SK-N-SH (cell line): ENCODE measurements around the gene FUCA1. TPM values are rescaled to one million over a fixed set of nuclear protein-coding genes. Genes with fewer than 3 reads are reported as not detected.

ENCODE experiments used
- CTCF ChIA-PET: fragments of 300-600, 350-600 bp; formaldehyde crosslinking; extraction: SDS; loops from one replicate; lab custom pipeline; 2021; lab: Yijun Ruan, JAX
- POLR2A ChIA-PET: fragments of 350-600 bp; sonication (Branson Sonifier 250); formaldehyde crosslinking; extraction: SDS; loops from one replicate; lab custom pipeline; 2020; ENCODE audit warnings: antibody characterized with exemption, inconsistent platforms; lab: Yijun Ruan, JAX
- DNase-seq: peaks from one replicate; pipeline ENCODE4 v3.0.0; 2012
- H2AFZ ChIP-seq: fragments of 200-600 bp; sonication (generic); 2 replicates; pipeline ENCODE4 v1.8.1; 2016; ENCODE audit warnings: antibody characterized with exemption, mild to moderate bottlenecking, low read depth
- H3F3A ChIP-seq: fragments of 200-600 bp; sonication (generic); replicated peaks from 2 replicates; pipeline ENCODE3; 2016; ENCODE audit warnings: antibody characterized with exemption, mild to moderate bottlenecking; ENCODE audit not compliant: insufficient read depth
- H3K27ac ChIP-seq, 2 experiments: fragments of 200-500 bp in 1 of 2; fragments of 200-600 bp in 1 of 2; sonication (Bioruptor generic) in 1 of 2; sonication (generic), shearing (Covaris generic) in 1 of 2; 2 replicates each; pipeline versions ENCODE4 v1.5.1 to v1.6.1; 2014 to 2016; ENCODE audit warnings: low read depth in 2 of 2, inconsistent platforms in 1 of 2, low read length in 1 of 2, mild to moderate bottlenecking in 1 of 2, mixed read lengths in 1 of 2
- H3K27me3 ChIP-seq: fragments of 200-600 bp; sonication (generic), shearing (Covaris generic); 2 replicates; pipeline ENCODE4 v1.6.1; 2016; ENCODE audit warnings: mixed run types; ENCODE audit not compliant: insufficient read depth
- H3K36me3 ChIP-seq, 2 experiments: fragments of 200-500 bp in 1 of 2; fragments of 200-600 bp in 1 of 2; sonication (Bioruptor generic) in 1 of 2; sonication (generic) in 1 of 2; replicated peaks in 1 of 2; 2 replicates each; pipeline versions ENCODE3 to v1.5.1; 2014 to 2016; ENCODE audit warnings: low read length in 1 of 2, mild to moderate bottlenecking in 1 of 2; ENCODE audit not compliant: insufficient read depth in 2 of 2, control insufficient read depth in 1 of 2
- H3K4me1 ChIP-seq, 2 experiments: fragments of 200-500 bp in 1 of 2; fragments of 200-600 bp in 1 of 2; sonication (Bioruptor generic) in 1 of 2; sonication (generic), shearing (Covaris generic) in 1 of 2; 2 replicates each; pipeline versions ENCODE4 v1.5.1 to v1.6.1; 2014 to 2016; ENCODE audit warnings: low read depth in 1 of 2, low read length in 1 of 2, mixed run types in 1 of 2; ENCODE audit not compliant: insufficient read depth in 2 of 2, control insufficient read depth in 1 of 2
- H3K4me2 ChIP-seq: fragments of 200-600 bp; sonication (generic), shearing (Covaris generic); 2 replicates; pipeline ENCODE4 v1.6.1; 2017; ENCODE audit warnings: mixed run types
- H3K4me3 ChIP-seq, 2 experiments: fragments of 200-500 bp in 1 of 2; fragments of 200-600 bp in 1 of 2; sonication (Bioruptor generic) in 1 of 2; sonication (generic), shearing (Covaris generic) in 1 of 2; 2 replicates each; pipeline versions ENCODE4 v1.5.1 to v1.8.1; 2014 to 2016; ENCODE audit warnings: low read depth in 2 of 2, inconsistent platforms in 1 of 2, low read length in 1 of 2, mild to moderate bottlenecking in 1 of 2, mixed read lengths in 1 of 2, moderate library complexity in 1 of 2
- H3K79me2 ChIP-seq: fragments of 200-600 bp; sonication (generic); 2 replicates; pipeline ENCODE4 v1.8.1; 2017; ENCODE audit warnings: mild to moderate bottlenecking; ENCODE audit not compliant: insufficient read depth
- H3K9ac ChIP-seq: fragments of 200-600 bp; sonication (generic); 2 replicates; pipeline ENCODE4 v1.6.1; 2017; ENCODE audit warnings: mixed run types
- H3K9me2 ChIP-seq: fragments of 200-600 bp; sonication (generic); 2 replicates; pipeline ENCODE4 v1.6.1; 2017; ENCODE audit warnings: mixed run types
- H3K9me3 ChIP-seq: fragments of 200-600 bp; sonication (generic); 2 replicates; pipeline ENCODE4 v1.6.1; 2017; ENCODE audit warnings: mixed run types, mild to moderate bottlenecking, moderate library complexity
- H4K20me1 ChIP-seq: fragments of 200-600 bp; sonication (generic); 2 replicates; pipeline ENCODE4 v1.6.1; 2017; ENCODE audit warnings: mild to moderate bottlenecking, mixed run types; ENCODE audit not compliant: insufficient read depth
- CHD2 ChIP-seq: fragments of 150-350 bp; IDR thresholded peaks from 2 replicates; pipeline ENCODE4 v1.6.1; 2018; ENCODE audit warnings: low read length; ENCODE audit not compliant: partially characterized antibody
- ELF1 ChIP-seq: IDR thresholded peaks from 2 replicates; pipeline ENCODE4 v1.4.0; 2012
- EZH2phosphoT487 ChIP-seq: fragments of 200-600 bp; sonication (generic); IDR thresholded peaks from 2 replicates; pipeline ENCODE4 v1.6.1; 2017; ENCODE audit warnings: low read depth, mixed run types, mild to moderate bottlenecking, antibody characterized with exemption, moderate library complexity, borderline replicate concordance
- GABPA ChIP-seq: IDR thresholded peaks from 2 replicates; pipeline ENCODE4 v1.4.0; 2012; ENCODE audit warnings: low read depth, mild to moderate bottlenecking
- MEF2A ChIP-seq: IDR thresholded peaks from 2 replicates; pipeline ENCODE4 v1.4.0; 2012; ENCODE audit warnings: low read depth, borderline replicate concordance
- NRF1 ChIP-seq: IDR thresholded peaks from 2 replicates; pipeline ENCODE4 v1.6.1; 2012; ENCODE audit warnings: low read depth, mild to moderate bottlenecking, low read length
- RAD21 ChIP-seq: IDR thresholded peaks from 2 replicates; pipeline ENCODE4 v1.6.1; 2012; ENCODE audit warnings: mild to moderate bottlenecking, low read length
- RCOR1 ChIP-seq: fragments of 150-350 bp; IDR thresholded peaks from 2 replicates; pipeline ENCODE4 v1.6.1; 2017; ENCODE audit warnings: antibody characterized with exemption, low read length
- RXRA ChIP-seq: IDR thresholded peaks from 2 replicates; pipeline ENCODE4 v1.4.0; 2012; ENCODE audit warnings: low read depth, mild to moderate bottlenecking, borderline replicate concordance
- SMC3 ChIP-seq: IDR thresholded peaks from 2 replicates; pipeline ENCODE4 v1.6.1; 2012; ENCODE audit warnings: low read depth, low read length, improper control_type of control experiment
- TAF1 ChIP-seq: IDR thresholded peaks from 2 replicates; pipeline ENCODE4 v1.6.1; 2012; ENCODE audit warnings: low read depth, mild to moderate bottlenecking, low read length, moderate library complexity, borderline replicate concordance
- TCF12 ChIP-seq: IDR thresholded peaks from 2 replicates; pipeline ENCODE4 v1.4.0; 2012
- WGBS: methylation state at CpG from one replicate; pipeline ENCODE4 v1.1.6; 2017; ENCODE audit warnings: low lambda C conversion rate; 5-methylcytosine and 5-hydroxymethylcytosine counted together
- polyA plus RNA-seq, 3 experiments: library from polyadenylated mRNA; depleted of rRNA; stranded (reverse); fragments of >200 nt; gene quantifications; 2 replicates each; pipeline ENCODE4 v1.2.3, GENCODE V29; 2012
- TF ChIP-seq, protein P1 (sequence below): IDR thresholded peaks from 2 replicates; pipeline ENCODE4 v1.4.0; 2012; ENCODE audit warnings: low read depth, borderline replicate concordance
- TF ChIP-seq, protein P2 (sequence below): IDR thresholded peaks from 2 replicates; pipeline ENCODE4 v1.6.1; 2012; ENCODE audit warnings: mild to moderate bottlenecking, low read depth, low read length, moderate library complexity
- TF ChIP-seq, protein P3 (sequence below): IDR thresholded peaks from 2 replicates; pipeline ENCODE4 v1.4.0; 2012; ENCODE audit warnings: low read depth, borderline replicate concordance
- TF ChIP-seq, protein P4 (sequence below): IDR thresholded peaks from 2 replicates; pipeline ENCODE4 v1.4.0; 2012; ENCODE audit warnings: low read depth
- TF ChIP-seq, protein P5 (sequence below): IDR thresholded peaks from 2 replicates; pipeline ENCODE4; 2012
- TF ChIP-seq, protein P6 (sequence below): fragments of 150-350 bp; IDR thresholded peaks from 2 replicates; pipeline ENCODE4 v1.6.1; 2017; ENCODE audit warnings: antibody characterized with exemption, low read length, low read depth, borderline replicate concordance

FUCA1 gene
- polyA plus RNA-seq, 1 of the 3 experiments (the other 2 are of a cell fraction) = 31.9 TPM

DNA sequence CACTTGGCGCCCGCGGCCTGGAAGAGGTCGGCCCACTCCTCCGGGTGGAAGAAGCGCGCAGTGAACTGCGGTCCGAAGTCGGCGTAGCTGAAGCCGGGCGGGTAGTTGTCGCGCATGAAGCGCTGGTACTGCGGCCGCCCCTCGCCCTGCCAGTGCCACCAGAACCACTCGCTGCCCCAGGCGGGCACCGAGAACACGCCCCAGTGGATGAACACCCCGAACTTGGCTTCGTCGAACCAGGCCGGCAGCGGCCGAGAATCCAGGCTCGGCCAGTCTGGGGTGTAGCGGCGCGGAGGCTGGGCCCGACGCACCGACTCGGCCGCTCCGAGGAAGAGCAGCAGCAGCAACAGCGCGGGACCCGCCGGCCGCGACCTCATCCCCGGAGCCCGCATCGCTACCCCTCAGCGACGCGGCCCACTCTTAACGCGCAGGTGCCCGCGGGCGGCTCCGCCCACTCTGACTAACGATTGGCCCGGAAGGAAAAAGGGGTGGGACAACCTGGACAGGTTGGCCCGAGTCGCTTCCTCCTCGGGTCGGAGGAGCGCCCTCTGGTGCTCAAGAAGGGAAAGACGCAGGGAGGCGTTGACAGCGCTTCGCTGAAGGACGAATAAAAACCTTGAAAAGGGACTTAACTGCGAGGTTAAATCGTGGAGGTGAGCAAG lies at the start of gene FUCA1 (continued):
- TF ChIP-seq, protein P1, sequence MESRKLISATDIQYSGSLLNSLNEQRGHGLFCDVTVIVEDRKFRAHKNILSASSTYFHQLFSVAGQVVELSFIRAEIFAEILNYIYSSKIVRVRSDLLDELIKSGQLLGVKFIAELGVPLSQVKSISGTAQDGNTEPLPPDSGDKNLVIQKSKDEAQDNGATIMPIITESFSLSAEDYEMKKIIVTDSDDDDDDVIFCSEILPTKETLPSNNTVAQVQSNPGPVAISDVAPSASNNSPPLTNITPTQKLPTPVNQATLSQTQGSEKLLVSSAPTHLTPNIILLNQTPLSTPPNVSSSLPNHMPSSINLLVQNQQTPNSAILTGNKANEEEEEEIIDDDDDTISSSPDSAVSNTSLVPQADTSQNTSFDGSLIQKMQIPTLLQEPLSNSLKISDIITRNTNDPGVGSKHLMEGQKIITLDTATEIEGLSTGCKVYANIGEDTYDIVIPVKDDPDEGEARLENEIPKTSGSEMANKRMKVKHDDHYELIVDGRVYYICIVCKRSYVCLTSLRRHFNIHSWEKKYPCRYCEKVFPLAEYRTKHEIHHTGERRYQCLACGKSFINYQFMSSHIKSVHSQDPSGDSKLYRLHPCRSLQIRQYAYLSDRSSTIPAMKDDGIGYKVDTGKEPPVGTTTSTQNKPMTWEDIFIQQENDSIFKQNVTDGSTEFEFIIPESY = no peak
- TF ChIP-seq, protein P2, sequence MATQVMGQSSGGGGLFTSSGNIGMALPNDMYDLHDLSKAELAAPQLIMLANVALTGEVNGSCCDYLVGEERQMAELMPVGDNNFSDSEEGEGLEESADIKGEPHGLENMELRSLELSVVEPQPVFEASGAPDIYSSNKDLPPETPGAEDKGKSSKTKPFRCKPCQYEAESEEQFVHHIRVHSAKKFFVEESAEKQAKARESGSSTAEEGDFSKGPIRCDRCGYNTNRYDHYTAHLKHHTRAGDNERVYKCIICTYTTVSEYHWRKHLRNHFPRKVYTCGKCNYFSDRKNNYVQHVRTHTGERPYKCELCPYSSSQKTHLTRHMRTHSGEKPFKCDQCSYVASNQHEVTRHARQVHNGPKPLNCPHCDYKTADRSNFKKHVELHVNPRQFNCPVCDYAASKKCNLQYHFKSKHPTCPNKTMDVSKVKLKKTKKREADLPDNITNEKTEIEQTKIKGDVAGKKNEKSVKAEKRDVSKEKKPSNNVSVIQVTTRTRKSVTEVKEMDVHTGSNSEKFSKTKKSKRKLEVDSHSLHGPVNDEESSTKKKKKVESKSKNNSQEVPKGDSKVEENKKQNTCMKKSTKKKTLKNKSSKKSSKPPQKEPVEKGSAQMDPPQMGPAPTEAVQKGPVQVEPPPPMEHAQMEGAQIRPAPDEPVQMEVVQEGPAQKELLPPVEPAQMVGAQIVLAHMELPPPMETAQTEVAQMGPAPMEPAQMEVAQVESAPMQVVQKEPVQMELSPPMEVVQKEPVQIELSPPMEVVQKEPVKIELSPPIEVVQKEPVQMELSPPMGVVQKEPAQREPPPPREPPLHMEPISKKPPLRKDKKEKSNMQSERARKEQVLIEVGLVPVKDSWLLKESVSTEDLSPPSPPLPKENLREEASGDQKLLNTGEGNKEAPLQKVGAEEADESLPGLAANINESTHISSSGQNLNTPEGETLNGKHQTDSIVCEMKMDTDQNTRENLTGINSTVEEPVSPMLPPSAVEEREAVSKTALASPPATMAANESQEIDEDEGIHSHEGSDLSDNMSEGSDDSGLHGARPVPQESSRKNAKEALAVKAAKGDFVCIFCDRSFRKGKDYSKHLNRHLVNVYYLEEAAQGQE = no peak
- peak; percentile 40 for TF ChIP-seq CHD2
- TF ChIP-seq RXRA = no peak
- no peak for TF ChIP-seq MEF2A
- no peak for TF ChIP-seq TCF12

DNA sequence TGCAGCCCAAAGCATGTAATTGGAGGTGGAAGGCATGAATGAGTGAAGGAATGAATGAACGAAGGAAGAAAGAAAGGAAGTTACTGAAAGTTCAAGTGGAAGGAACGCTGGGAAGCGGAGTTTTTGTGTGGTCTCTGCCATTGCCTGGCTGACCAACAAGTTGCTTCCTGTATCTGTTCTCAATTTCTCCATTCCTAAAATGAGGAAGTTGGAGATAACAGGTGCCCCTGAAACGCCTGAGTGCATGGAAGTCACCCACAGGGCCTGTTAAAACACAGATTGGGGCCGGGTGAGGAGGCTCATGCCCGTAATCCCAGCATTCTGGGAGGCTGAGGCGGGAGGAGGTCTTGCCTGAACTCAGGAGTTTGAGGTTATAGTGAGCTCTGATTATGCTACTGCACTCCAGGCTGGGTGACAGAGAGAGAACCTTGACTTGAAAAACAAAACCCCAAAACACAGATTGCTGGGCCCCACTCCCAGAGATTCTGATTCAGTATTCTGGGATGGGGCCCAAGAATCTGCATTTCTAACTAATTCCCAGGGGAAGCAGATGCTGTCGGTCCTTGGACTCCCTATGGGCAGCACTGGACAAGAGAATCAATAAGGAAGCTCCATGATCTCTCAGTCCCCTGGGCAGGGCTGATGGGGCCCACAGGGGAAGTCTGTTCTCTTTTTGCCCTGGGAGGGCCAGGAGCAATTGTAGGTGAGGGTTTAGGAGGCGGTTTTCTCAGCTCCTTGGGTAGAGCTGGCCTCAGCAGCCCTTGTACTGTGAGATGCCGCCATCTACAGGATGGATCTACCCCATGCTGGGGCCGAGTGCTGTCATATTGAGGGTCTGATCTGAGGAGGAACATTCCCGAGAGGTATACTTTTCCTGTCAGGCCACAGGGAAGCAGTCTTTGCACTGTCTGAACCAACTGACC lies 48.4 kb upstream of the FUCA1 start:
- Histone ChIP-seq H3K79me2 (no peaks in the 10 kb centered on the region), H3K4me3 (no peak overlapping the region), H3K4me1 (peaks cover 0 to 6% of the 10 kb centered on the region in 2 experiments; a peak in 1 of 4 replicates), H3K27me3 (no peaks in the 10 kb centered on the region), H3K9me2 (no peaks in the 10 kb centered on the region), H3K9ac (no peak overlapping the region), H4K20me1 (no peaks in the 10 kb centered on the region), H3K36me3 (no peaks in the 10 kb centered on the region), H2AFZ (no peak overlapping the region), H3K9me3 (no peaks in the 10 kb centered on the region), H3K27ac (no peak overlapping the region), H3F3A (no peaks in the 10 kb centered on the region), H3K4me2 (no peak overlapping the region)
- ChIA-PET CTCF (interaction anchor here (0.6 to 2.6 kb wide), 50 partner anchors 8 to 419 kb away, joined by 3 to 41 read pairs (median 6); partner anchors contain the start of genes ELOA, GALE, HMGCL and LYPLA2), POLR2A (interaction anchor here (1.0 to 1.5 kb wide), 5 partner anchors 92 to 358 kb away, joined by 3 to 7 read pairs (median 4); partner anchors contain the start of genes GALE, HMGCL and PITHD1)
- peak; percentile 85 for DNase-seq
- 67% methylated on average over 10 of the region's 12 CpGs for WGBS
- TF ChIP-seq MEF2A (no peak), EZH2phosphoT487 (no peak), SMC3 (peak; percentile 71), ELF1 (no peak), RAD21 (peak; percentile 93), GABPA (no peak), NRF1 (no peak), RCOR1 (no peak), TAF1 (no peak)
- TF ChIP-seq, protein P3, sequence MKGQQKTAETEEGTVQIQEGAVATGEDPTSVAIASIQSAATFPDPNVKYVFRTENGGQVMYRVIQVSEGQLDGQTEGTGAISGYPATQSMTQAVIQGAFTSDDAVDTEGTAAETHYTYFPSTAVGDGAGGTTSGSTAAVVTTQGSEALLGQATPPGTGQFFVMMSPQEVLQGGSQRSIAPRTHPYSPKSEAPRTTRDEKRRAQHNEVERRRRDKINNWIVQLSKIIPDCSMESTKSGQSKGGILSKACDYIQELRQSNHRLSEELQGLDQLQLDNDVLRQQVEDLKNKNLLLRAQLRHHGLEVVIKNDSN = no peak
- TF ChIP-seq, protein P4, sequence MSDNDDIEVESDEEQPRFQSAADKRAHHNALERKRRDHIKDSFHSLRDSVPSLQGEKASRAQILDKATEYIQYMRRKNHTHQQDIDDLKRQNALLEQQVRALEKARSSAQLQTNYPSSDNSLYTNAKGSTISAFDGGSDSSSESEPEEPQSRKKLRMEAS = no peak
- TF ChIP-seq, protein P5, sequence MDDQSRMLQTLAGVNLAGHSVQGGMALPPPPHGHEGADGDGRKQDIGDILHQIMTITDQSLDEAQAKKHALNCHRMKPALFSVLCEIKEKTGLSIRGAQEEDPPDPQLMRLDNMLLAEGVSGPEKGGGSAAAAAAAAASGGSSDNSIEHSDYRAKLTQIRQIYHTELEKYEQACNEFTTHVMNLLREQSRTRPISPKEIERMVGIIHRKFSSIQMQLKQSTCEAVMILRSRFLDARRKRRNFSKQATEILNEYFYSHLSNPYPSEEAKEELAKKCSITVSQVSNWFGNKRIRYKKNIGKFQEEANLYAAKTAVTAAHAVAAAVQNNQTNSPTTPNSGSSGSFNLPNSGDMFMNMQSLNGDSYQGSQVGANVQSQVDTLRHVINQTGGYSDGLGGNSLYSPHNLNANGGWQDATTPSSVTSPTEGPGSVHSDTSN = no peak
- TF ChIP-seq, protein P6, sequence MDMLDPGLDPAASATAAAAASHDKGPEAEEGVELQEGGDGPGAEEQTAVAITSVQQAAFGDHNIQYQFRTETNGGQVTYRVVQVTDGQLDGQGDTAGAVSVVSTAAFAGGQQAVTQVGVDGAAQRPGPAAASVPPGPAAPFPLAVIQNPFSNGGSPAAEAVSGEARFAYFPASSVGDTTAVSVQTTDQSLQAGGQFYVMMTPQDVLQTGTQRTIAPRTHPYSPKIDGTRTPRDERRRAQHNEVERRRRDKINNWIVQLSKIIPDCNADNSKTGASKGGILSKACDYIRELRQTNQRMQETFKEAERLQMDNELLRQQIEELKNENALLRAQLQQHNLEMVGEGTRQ = no peak
